SK-N-SH (cell line): ENCODE measurements around the gene NYAP2.

Experiments used
- CHD2 ChIP-seq: fragments of 150-350 bp; IDR thresholded peaks from 2 replicates; pipeline ENCODE4 v1.6.1; 2018; ENCODE audit warnings: low read length; ENCODE audit not compliant: partially characterized antibody
- CTCF ChIP-seq: fragments of 200-600 bp; sonication (generic); IDR thresholded peaks from 2 replicates; pipeline ENCODE4 v1.6.1; 2017; ENCODE audit warnings: antibody characterized with exemption, mild to moderate bottlenecking, moderate library complexity
- GATA2 ChIP-seq: sonication (generic); formaldehyde crosslinking; IDR thresholded peaks from 2 replicates; pipeline ENCODE4 v1.5.0; 2020; ENCODE audit warnings: mild to moderate bottlenecking, missing genetic modification reagents
- NRF1 ChIP-seq: IDR thresholded peaks from 2 replicates; pipeline ENCODE4 v1.6.1; 2012; ENCODE audit warnings: low read depth, mild to moderate bottlenecking, low read length
- RAD21 ChIP-seq: IDR thresholded peaks from 2 replicates; pipeline ENCODE4 v1.6.1; 2012; ENCODE audit warnings: mild to moderate bottlenecking, low read length
- RCOR1 ChIP-seq: fragments of 150-350 bp; IDR thresholded peaks from 2 replicates; pipeline ENCODE4 v1.6.1; 2017; ENCODE audit warnings: antibody characterized with exemption, low read length
- RFX5 ChIP-seq: IDR thresholded peaks from 2 replicates; pipeline ENCODE4 v1.6.1; 2012; ENCODE audit warnings: mild to moderate bottlenecking, improper control_type of control experiment, low read length
- SIN3A ChIP-seq: IDR thresholded peaks from 2 replicates; pipeline ENCODE4 v1.6.1; 2012; ENCODE audit warnings: low read depth, mild to moderate bottlenecking, low read length, moderate library complexity, borderline replicate concordance
- SMC3 ChIP-seq: IDR thresholded peaks from 2 replicates; pipeline ENCODE4 v1.6.1; 2012; ENCODE audit warnings: low read depth, low read length, improper control_type of control experiment
- TAF1 ChIP-seq: IDR thresholded peaks from 2 replicates; pipeline ENCODE4 v1.6.1; 2012; ENCODE audit warnings: low read depth, mild to moderate bottlenecking, low read length, moderate library complexity, borderline replicate concordance
- TF ChIP-seq, protein P1 (sequence below): fragments of 150-350 bp; IDR thresholded peaks from 2 replicates; pipeline ENCODE4 v1.6.1; 2017; ENCODE audit warnings: antibody characterized with exemption, low read length, low read depth, borderline replicate concordance
- TF ChIP-seq, protein P2 (sequence below): IDR thresholded peaks from 2 replicates; pipeline ENCODE4 v1.4.0; 2012; ENCODE audit warnings: low read depth
- TF ChIP-seq, protein P3 (sequence below): fragments of 150-350 bp; IDR thresholded peaks from 2 replicates; pipeline ENCODE4 v1.6.1; 2016; ENCODE audit warnings: mild to moderate bottlenecking, low read depth, low read length

GRCh38 chr2:225526760-225527390, 127.4 kb downstream of the NYAP2 start:
- TF ChIP-seq SIN3A (no peak), CTCF (no peak), RFX5 (no peak), TAF1 (no peak), RAD21 (no peak), GATA2 (CRISPR knock-in tag) (no peak), RCOR1 (no peak), CHD2 (no peak), NRF1 (no peak), SMC3 (no peak)
- TF ChIP-seq, protein P1, sequence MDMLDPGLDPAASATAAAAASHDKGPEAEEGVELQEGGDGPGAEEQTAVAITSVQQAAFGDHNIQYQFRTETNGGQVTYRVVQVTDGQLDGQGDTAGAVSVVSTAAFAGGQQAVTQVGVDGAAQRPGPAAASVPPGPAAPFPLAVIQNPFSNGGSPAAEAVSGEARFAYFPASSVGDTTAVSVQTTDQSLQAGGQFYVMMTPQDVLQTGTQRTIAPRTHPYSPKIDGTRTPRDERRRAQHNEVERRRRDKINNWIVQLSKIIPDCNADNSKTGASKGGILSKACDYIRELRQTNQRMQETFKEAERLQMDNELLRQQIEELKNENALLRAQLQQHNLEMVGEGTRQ: no peak
- TF ChIP-seq, protein P2, sequence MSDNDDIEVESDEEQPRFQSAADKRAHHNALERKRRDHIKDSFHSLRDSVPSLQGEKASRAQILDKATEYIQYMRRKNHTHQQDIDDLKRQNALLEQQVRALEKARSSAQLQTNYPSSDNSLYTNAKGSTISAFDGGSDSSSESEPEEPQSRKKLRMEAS: no peak
- TF ChIP-seq, protein P3, sequence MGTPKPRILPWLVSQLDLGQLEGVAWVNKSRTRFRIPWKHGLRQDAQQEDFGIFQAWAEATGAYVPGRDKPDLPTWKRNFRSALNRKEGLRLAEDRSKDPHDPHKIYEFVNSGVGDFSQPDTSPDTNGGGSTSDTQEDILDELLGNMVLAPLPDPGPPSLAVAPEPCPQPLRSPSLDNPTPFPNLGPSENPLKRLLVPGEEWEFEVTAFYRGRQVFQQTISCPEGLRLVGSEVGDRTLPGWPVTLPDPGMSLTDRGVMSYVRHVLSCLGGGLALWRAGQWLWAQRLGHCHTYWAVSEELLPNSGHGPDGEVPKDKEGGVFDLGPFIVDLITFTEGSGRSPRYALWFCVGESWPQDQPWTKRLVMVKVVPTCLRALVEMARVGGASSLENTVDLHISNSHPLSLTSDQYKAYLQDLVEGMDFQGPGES: no peak
